ENCODE data around the gene NPC1.

The NPC1 gene

DNA sequence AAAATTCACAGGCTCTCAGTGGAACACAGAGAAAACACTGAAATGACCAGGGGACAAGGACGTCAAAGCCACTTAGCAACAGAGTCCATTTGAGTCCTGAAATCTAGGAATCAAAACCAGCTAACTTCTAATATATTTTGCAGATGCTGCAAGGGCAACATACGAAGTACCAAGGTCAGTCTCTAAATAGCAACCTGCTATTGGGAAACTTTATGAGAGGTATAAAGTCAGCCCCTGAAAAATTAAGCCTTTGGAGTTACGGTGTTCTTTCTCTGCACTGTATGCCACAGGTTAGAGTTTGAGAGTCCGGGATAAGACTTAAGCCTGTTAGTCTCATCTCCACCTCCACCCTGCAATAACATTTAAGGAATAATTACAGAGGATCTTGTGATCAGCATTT lies 13.3 kb downstream of the NPC1 start:
- ChIA-PET CTCF (interaction anchor here (1.0 to 1.2 kb wide), 2 partner anchors 13 to 14 kb away, joined by 3 to 4 read pairs; no protein-coding TSS in a partner anchor), POLR2A (no interaction called here)
- no peak for DNase-seq (ENCODE audit: extremely low spot score)
- no peak for TF ChIP-seq CTCF (IDR thresholded peaks at IDR 0.05; ENCODE audit: control extremely low read depth, extremely low read depth, low read depth, missing control alignments)

DNA sequence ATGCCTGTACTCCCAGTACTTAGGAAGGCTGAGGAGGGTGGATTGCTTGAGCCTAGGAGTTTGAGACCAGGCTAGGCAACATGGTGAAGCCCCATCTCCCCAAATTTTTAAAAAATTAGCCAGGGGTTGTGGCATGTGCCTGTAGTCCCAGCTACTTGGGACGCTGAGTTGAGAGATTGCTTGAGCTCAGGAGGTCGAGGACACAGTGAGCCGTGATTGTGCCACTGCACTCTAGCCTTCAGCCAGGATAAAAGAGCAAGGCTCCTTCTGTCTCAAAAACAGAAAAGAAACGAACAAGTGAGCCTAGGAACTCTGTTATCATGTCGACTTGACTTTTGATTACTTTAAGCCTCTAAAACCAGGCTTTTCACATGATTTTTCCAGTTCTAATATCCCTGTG lies 13.7 kb downstream of the NPC1 start:
- DNase-seq (ENCODE audit: extremely low spot score): no peak
- CTCF ChIA-PET: interaction anchor here (1.0 to 1.4 kb wide), 3 partner anchors 13 to 49 kb away, joined by 3 to 4 read pairs (median 4); no protein-coding TSS in a partner anchor
- TF ChIP-seq CTCF (IDR thresholded peaks at IDR 0.05; ENCODE audit: control extremely low read depth, extremely low read depth, low read depth, missing control alignments): no peak
- POLR2A ChIA-PET: no interaction called here

DNA sequence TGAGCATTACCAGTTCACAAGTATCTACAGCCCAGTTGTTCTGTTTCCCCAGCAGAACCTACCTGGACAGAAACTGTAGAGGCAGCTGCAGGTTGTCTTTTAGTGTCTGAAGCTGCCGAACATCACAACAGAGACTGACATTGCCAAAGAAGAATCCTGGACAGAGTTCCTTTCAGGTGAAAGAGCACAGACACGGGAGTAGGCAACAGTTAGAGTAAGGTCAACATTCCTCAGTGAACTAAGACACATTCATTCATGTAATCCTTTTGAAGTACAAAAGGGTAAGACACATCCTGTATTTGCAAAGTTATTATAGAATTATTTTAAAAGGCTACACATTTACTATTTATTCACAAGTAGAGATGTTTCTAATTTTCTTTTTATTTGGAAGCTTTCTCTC lies 14.3 kb downstream of the NPC1 start:
- CTCF ChIA-PET: interaction anchor here (0.8 to 4.1 kb wide), 5 partner anchors 10 to 55 kb away, joined by 3 to 10 read pairs (median 3); no protein-coding TSS in a partner anchor
- TF ChIP-seq CTCF (IDR thresholded peaks at IDR 0.05; ENCODE audit: control extremely low read depth, extremely low read depth, low read depth, missing control alignments): no peak
- POLR2A ChIA-PET: no interaction called here
- DNase-seq (ENCODE audit: extremely low spot score): no peak

- ChIA-PET POLR2A (no interaction called here), CTCF (interaction anchor here (0.8 to 4.1 kb wide), 6 partner anchors 9 to 72 kb away, joined by 3 to 10 read pairs (median 4); no protein-coding TSS in a partner anchor)
- TF ChIP-seq CTCF (IDR thresholded peaks at IDR 0.05; ENCODE audit: control extremely low read depth, extremely low read depth, low read depth, missing control alignments): no peak
- DNase-seq (ENCODE audit: extremely low spot score): no peak
Measured at GRCh38 chr18:23570912-23571504, 15.3 kb downstream of the NPC1 start.

DNA sequence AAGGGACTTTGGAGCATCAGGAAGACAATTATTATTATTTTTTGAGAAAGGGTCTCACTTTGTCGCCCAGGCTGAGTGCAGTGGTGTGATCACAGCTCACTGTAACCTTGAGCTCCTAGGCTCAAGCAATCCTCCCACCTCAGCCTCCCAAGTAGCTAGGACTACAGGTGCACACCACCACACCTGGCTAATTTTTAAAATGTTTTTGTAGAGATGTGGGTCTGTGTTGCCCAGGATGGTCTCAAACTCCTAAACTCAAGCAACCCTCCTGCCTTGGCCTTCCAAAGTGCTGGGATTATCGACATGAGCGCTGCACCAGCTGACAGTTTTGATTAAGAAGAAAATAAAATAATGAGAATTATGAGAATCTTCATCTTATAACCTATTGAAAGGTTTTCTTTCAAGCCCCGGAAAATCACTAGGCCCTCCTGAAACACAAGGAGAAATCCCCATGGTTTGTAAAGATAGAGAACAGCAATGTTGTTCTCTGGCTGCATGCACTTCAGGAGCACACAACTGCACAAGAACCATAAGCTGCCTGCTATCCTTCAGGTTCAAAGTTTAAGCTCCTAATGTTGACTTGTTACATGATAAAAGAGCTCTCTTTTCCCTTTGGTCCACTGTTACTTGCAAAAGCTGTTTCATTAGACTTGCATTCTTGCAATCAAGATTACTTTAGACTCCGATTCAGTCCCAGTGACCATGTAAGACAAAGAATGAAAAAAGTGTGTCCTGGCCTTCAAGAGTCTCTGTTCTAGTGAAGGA lies 16.8 kb downstream of the NPC1 start:
- ChIA-PET CTCF (interaction anchor here (0.7 to 4.1 kb wide), 5 partner anchors 9 to 52 kb away, joined by 3 to 10 read pairs (median 5); no protein-coding TSS in a partner anchor), POLR2A (no interaction called here)
- no peak for TF ChIP-seq CTCF (IDR thresholded peaks at IDR 0.05; ENCODE audit: control extremely low read depth, extremely low read depth, low read depth, missing control alignments)
- DNase-seq (ENCODE audit: extremely low spot score): no peak

DNA sequence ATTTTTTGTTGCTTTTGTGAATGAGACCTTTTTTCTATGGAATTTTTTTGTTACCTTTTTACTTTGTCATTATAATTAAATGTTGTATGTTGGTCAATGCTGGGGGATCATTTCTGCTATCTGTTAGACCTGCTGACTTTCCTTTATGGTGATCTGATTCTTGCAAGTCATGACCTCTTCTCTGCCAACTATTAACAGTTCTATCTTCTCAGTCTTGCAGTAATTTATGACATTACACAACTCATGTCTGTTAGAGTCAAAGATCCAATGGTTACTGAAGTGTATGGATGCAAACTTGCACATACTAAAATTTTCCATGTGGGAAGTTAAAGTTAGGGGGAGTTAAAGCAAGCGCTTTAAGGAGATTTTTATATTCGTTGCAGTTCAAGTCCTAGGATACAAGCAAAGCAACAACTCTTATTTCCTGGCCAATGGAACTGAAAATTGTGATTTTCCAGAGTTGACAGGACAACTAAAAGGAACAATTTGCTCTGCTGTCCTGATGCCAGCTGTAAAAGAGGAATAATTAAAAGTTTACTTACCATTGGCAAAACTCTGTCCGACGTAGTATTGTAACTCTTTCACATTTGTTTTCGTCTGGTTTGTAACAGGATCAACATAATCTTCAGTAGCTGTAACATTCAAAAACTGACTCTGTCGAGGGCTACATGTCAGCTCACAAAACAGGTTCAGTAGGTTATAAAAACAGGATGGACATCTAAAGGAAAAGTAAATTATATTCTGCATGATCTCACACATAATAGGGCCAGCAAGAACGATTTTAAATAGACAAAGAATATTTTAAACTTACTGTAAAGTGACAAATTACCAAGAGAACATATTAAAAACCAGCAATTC lies 17.8 kb downstream of the NPC1 start:
- no peak for DNase-seq (ENCODE audit: extremely low spot score)
- no peak for TF ChIP-seq CTCF (IDR thresholded peaks at IDR 0.05; ENCODE audit: control extremely low read depth, extremely low read depth, low read depth, missing control alignments)
- ChIA-PET CTCF (interaction anchor here (1.6 to 4.1 kb wide), 3 partner anchors 17 to 51 kb away, joined by 4 to 10 read pairs (median 5); no protein-coding TSS in a partner anchor), POLR2A (no interaction called here)

All from GM10248 (cell line).